Stimulated activated effector memory CD8-positive, alpha-beta T cell treated with anti-CD3 and anti-CD28 coated beads, Interleukin-12 subunit alpha, Interleukin-12 subunit beta, amount 100 ng/mL, for 72 hours (primary cell): ENCODE data around the gene PHC1.

Experiments used
- ATAC-seq: fragments of 150-1000 bp; cut with Tn5 transposase; 2 replicates; pipeline ENCODE4 v1.10.0; 2021
- DNase-seq, 2 donors: peaks; one replicate each; pipeline ENCODE4 v3.0.0; 2021 to 2022; ENCODE audit warnings: low spot score in 2 of 2
- H3K27ac Mint-ChIP-seq: one replicate; pipeline ENCODE4 v1.8.0; 2022; ENCODE audit warnings: mild to moderate bottlenecking, mixed read lengths
- H3K36me3 Mint-ChIP-seq: one replicate; pipeline ENCODE4 v1.8.0; 2022; ENCODE audit warnings: mild to moderate bottlenecking, mixed read lengths
- H3K4me1 Mint-ChIP-seq: one replicate; pipeline ENCODE4 v1.8.0; 2022; ENCODE audit warnings: mixed read lengths
- H3K4me3 Mint-ChIP-seq: one replicate; pipeline ENCODE4 v1.8.0; 2022; ENCODE audit warnings: mild to moderate bottlenecking, mixed read lengths
- H3K9me3 Mint-ChIP-seq: one replicate; pipeline ENCODE4 v1.8.0; 2022; ENCODE audit warnings: mixed read lengths

Gene PHC1

GRCh38 chr12:8951744-8952143 is 37.4 kb downstream of the PHC1 start:
- ATAC-seq (no peak), DNase-seq (peak in 1 of 2 donors; percentile 63)
- peaks cover 60% of the 10 kb centered on the region for H3K4me1 Mint-ChIP-seq
- H3K27ac Mint-ChIP-seq = no peak overlapping the region
- peaks cover 5% of the 10 kb centered on the region for H3K9me3 Mint-ChIP-seq
- peak overlapping the region; percentile 94 for H3K4me3 Mint-ChIP-seq
- peaks cover 22% of the 10 kb centered on the region for H3K36me3 Mint-ChIP-seq

DNA sequence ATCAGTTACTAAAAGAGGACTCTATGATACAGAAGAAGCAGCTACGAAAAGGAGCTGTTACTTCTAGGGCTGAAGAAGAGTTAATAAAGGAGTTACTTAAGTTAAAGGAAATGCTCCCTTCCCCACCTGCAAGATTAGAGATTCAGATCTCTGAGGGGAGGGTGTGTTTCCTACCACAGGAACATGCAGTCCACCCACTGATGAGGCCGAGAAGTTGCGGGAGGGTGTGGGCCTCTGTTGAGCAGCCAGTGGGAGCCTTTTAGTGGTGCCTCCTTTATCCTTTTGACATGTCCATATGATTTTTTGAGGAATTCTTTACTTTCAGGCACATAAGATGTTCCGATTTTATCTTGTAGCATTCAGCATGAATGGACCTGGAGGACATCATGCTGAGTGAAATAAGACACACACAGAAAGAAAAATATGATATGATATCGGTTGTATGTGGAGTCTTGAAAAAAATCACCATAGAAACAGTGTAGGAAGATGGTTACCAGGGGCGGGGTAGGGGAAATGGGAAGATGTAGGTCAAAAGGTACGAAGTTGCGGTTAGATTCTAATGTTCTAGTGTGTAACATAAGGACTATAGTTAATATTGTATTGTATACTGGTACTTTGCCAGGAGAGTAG is 39.6 kb downstream of the PHC1 start:
- Mint-ChIP-seq H3K27ac (peak overlapping the region; percentile 89), H3K9me3 (peaks cover 5% of the 10 kb centered on the region), H3K4me1 (peaks cover 50% of the 10 kb centered on the region), H3K36me3 (peaks cover 14% of the 10 kb centered on the region), H3K4me3 (peak overlapping the region; percentile 94)
- ATAC-seq = no peak
- DNase-seq = no peak

- Mint-ChIP-seq H3K27ac (peak overlapping the region; percentile 15), H3K36me3 (no peaks in the 10 kb centered on the region), H3K9me3 (peaks cover 5% of the 10 kb centered on the region), H3K4me1 (peaks cover 56% of the 10 kb centered on the region), H3K4me3 (no peak overlapping the region)
- no peak for DNase-seq
- ATAC-seq = no peak
Observed at GRCh38 chr12:8956073-8956472, 41.8 kb downstream of the PHC1 start.

GRCh38 chr12:8956772-8957171 is 42.5 kb downstream of the PHC1 start:
- Mint-ChIP-seq H3K4me3 (peak overlapping the region; percentile 11), H3K27ac (peak overlapping the region; percentile 15), H3K9me3 (peaks cover 5% of the 10 kb centered on the region), H3K36me3 (no peaks in the 10 kb centered on the region), H3K4me1 (peaks cover 53% of the 10 kb centered on the region)
- ATAC-seq (no peak), DNase-seq (no peak)

GRCh38 chr12:8957561-8957960 is 43.3 kb downstream of the PHC1 start:
- no peak for ATAC-seq
- Mint-ChIP-seq H3K4me3 (peak overlapping the region; percentile 11), H3K36me3 (no peaks in the 10 kb centered on the region), H3K27ac (peak overlapping the region; percentile 15), H3K9me3 (peaks cover 5% of the 10 kb centered on the region), H3K4me1 (peaks cover 49% of the 10 kb centered on the region)
- no peak for DNase-seq

GRCh38 chr12:8958066-8958465 is 43.8 kb downstream of the PHC1 start:
- H3K36me3 Mint-ChIP-seq = no peaks in the 10 kb centered on the region
- no peak for ATAC-seq
- DNase-seq = no peak
- no peak overlapping the region for H3K27ac Mint-ChIP-seq
- peaks cover 2% of the 10 kb centered on the region for H3K9me3 Mint-ChIP-seq
- H3K4me1 Mint-ChIP-seq = peaks cover 44% of the 10 kb centered on the region
- H3K4me3 Mint-ChIP-seq = no peak overlapping the region

DNA sequence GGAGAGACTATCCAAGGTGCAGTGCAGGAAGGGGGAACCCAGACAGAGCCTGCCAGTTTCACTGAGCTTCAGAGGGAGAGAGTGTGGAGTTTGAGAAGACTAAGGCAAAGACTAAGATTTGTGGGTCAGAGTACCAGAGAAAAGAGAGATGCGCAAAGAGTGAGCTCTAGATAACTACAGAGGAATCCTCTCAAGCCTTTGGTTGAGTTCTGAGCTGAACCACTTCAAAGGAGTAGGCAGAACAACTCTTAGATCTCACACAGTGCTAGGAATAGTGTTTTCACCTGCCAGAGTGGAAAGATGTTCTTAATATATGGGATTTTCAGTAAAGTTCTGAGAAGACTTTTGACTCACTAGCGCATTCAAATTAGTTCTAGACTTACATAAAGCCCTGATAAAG is 45.9 kb downstream of the PHC1 start:
- H3K4me3 Mint-ChIP-seq = no peak overlapping the region
- ATAC-seq (no peak), DNase-seq (no peak)
- H3K4me1 Mint-ChIP-seq = peaks cover 37% of the 10 kb centered on the region
- H3K27ac Mint-ChIP-seq = no peak overlapping the region
- H3K9me3 Mint-ChIP-seq = peaks cover 5% of the 10 kb centered on the region
- H3K36me3 Mint-ChIP-seq = no peaks in the 10 kb centered on the region

DNA sequence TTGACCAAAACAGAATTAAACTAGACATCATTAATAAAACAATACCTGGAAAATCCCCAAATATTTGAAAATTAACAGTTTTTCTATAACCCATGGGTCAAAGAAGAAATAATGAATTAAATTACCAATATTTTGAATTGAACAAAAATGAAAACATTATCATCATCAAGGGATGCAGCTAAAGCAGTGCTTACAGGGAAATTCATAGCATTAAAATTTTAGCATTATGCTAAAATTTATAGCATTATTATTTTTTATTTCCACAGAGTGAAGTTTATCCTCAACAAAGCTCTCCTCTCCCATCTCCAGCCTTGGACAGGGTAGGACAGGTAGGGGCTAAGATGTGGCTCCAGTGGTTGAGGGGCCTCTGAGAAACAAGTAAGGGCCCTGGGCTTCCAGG is 54.5 kb downstream of the PHC1 start:
- Mint-ChIP-seq H3K4me3 (no peak overlapping the region), H3K9me3 (peaks cover 19% of the 10 kb centered on the region), H3K4me1 (peaks cover 6% of the 10 kb centered on the region), H3K36me3 (no peaks in the 10 kb centered on the region), H3K27ac (no peak overlapping the region)
- DNase-seq (no peak), ATAC-seq (no peak)

DNA sequence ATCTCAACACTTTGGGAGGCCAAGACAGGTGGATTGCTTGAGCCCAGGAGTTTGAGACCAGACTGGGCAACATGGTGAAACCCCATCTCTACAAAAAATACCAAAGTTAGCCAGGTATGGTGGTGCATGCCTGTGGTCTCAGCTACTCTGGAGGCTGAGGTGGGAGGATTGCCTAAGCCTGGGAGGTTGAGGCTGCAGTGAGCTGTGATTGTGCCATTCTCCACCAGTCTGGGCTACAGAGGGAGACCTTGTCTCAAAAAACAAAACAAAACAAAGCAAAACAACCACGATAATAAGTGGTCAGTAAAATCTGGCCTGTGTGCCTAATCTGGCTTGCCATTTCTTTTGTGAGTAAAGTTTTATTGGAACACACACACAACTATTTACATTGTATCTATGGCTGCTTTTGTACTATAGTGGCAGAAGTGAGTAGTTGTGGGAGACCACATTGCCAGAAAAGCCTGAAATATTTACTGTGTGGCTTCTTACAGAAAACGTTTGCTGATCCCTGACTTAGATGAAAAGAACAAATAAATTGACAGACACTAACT is 55.6 kb downstream of the PHC1 start:
- ATAC-seq (no peak), DNase-seq (no peak)
- Mint-ChIP-seq H3K4me1 (no peaks in the 10 kb centered on the region), H3K4me3 (no peak overlapping the region), H3K27ac (no peak overlapping the region), H3K36me3 (no peaks in the 10 kb centered on the region), H3K9me3 (peaks cover 19% of the 10 kb centered on the region)

DNA sequence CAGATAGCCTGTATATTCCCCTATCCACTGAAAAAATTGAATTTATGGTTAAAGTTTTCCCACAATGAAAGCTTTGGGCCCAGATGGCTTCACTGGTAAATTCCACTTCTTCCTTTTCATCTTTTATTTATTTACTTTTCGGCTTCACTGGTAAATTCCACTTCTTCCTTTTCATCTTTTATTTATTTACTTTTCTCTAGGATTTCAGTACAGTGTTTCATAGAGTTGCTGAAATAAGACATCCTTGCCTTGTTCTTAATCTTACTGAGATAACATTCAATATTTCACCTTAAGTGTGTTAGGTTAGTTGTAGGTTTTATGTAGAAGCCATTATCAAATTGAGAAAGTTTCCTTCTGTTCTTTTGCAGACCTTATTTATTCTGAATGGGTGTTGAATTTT is 56.1 kb downstream of the PHC1 start:
- Mint-ChIP-seq H3K4me3 (no peak overlapping the region), H3K9me3 (peaks cover 20% of the 10 kb centered on the region), H3K4me1 (peaks cover 3% of the 10 kb centered on the region), H3K36me3 (no peaks in the 10 kb centered on the region), H3K27ac (no peak overlapping the region)
- no peak for ATAC-seq
- DNase-seq = no peak

- Mint-ChIP-seq H3K9me3 (peaks cover 19% of the 10 kb centered on the region), H3K27ac (peak overlapping the region; percentile 35), H3K36me3 (no peaks in the 10 kb centered on the region), H3K4me3 (no peak overlapping the region), H3K4me1 (peaks cover 14% of the 10 kb centered on the region)
- DNase-seq (no peak), ATAC-seq (no peak)
Observed at GRCh38 chr12:8980137-8980536, 65.8 kb downstream of the PHC1 start.

GRCh38 chr12:8985213-8985754 is 71.0 kb downstream of the PHC1 start:
- ATAC-seq = no peak
- H3K4me1 Mint-ChIP-seq = peaks cover 45% of the 10 kb centered on the region
- DNase-seq = no peak
- no peak overlapping the region for H3K4me3 Mint-ChIP-seq
- H3K27ac Mint-ChIP-seq = peak overlapping the region; percentile 46
- H3K36me3 Mint-ChIP-seq = peaks cover 6% of the 10 kb centered on the region
- peaks cover 2% of the 10 kb centered on the region for H3K9me3 Mint-ChIP-seq

GRCh38 chr12:8987163-8987562 is 72.9 kb downstream of the PHC1 start:
- Mint-ChIP-seq H3K4me1 (peaks cover 47% of the 10 kb centered on the region), H3K27ac (peak overlapping the region; percentile 94), H3K4me3 (peak overlapping the region; percentile 68)

GRCh38 chr12:8987685-8988084 is 73.4 kb downstream of the PHC1 start:
- DNase-seq = no peak
- ATAC-seq = peak; percentile 47
- peaks cover 52% of the 10 kb centered on the region for H3K4me1 Mint-ChIP-seq
- H3K27ac Mint-ChIP-seq = peak overlapping the region; percentile 94
- no peaks in the 10 kb centered on the region for H3K9me3 Mint-ChIP-seq
- H3K4me3 Mint-ChIP-seq = peak overlapping the region; percentile 68
- peaks cover 12% of the 10 kb centered on the region for H3K36me3 Mint-ChIP-seq

More at GRCh38 chr12:8987163-8987562, 72.9 kb downstream of the PHC1 start:
- no peak for ATAC-seq
- no peak for DNase-seq
- H3K9me3 Mint-ChIP-seq = no peaks in the 10 kb centered on the region
- H3K36me3 Mint-ChIP-seq = peaks cover 7% of the 10 kb centered on the region

GRCh38 chr12:8989413-8989812 is 75.1 kb downstream of the PHC1 start, which contains the start of gene KLRG1:
Gene KLRG1, plus strand, starts transcription at chr12:8989546. Its CDS starts 90 bp downstream, at chr12:8989636.
- Mint-ChIP-seq H3K4me1 (peaks cover 59% of the 10 kb centered on the region), H3K9me3 (no peaks in the 10 kb centered on the region), H3K4me3 (peak within 1 kb of the TSS; percentile 68), H3K36me3 (peaks cover 12% of the 10 kb centered on the region), H3K27ac (peak within 1 kb of the TSS; percentile 94)
- DNase-seq (no peak), ATAC-seq (peak; percentile 91)
